Measurements from ENCODE around the gene MACROD2.

GRCh38 chr20:14761903-14762302 is 766.6 kb downstream of the MACROD2 start:
- TF ChIP-seq CTCF (IDR thresholded peaks at IDR 0.05) (no peak), EZH2 (IDR thresholded peaks at IDR 0.05; ENCODE audit: borderline replicate concordance, insufficient read depth, low read depth, low read length, poor library complexity, severe bottlenecking) (no peak)
